Endothelial cell of hepatic sinusoid (primary cell): ENCODE results near the gene RBFOX2.
"Not testable (repeated sequence)": the region's sequence is repeated elsewhere in the genome, so short reads cannot be mapped to it uniquely, and the experiment has no call there.

Experiments
- in situ Hi-C: cut with HindIII; loops from 2 replicates; pipeline ENCODE4 v1.10.0; 2017; ENCODE audit warnings: low sequenced_read_pairs

The RBFOX2 gene

DNA sequence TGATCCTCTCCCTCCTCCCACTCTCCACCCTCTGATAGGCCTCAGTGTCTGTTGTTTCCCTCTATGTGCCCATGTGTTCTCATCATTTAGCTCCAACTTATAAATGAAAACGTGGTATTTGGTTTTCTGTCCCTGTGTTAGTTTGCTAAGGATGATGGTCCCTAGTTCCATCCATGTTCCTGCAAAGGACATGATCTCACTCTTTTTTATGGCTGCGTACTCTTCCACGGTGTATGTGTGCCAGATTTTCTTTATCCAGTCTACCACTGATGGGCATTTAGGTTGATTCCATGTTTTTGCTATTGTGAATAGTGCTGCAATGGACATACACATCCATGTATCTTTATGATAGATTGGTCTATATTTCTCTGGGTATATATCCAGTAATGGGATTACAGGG lies 15.9 kb upstream of the RBFOX2 start:
- in situ Hi-C loops = not testable (repeated sequence)

- in situ Hi-C loops = no loop called here
These were observed 13.6 kb upstream of the RBFOX2 start for GRCh38 chr22:36042240-36042639.

GRCh38 chr22:36039125-36039524 lies 10.5 kb upstream of the RBFOX2 start:
- in situ Hi-C loops = loop anchor here (5.0 kb wide), 1 partner anchor 63 kb away; no protein-coding TSS in a partner anchor

- in situ Hi-C loops = loop anchor here (5.0 kb wide), 1 partner anchor 65 kb away; no protein-coding TSS in a partner anchor
These were observed 8.6 kb upstream of the RBFOX2 start for GRCh38 chr22:36037102-36037758.

GRCh38 chr22:36036167-36036624 lies 7.6 kb upstream of the RBFOX2 start:
- in situ Hi-C loops = loop anchor here (5.0 kb wide), 1 partner anchor 66 kb away; no protein-coding TSS in a partner anchor

DNA sequence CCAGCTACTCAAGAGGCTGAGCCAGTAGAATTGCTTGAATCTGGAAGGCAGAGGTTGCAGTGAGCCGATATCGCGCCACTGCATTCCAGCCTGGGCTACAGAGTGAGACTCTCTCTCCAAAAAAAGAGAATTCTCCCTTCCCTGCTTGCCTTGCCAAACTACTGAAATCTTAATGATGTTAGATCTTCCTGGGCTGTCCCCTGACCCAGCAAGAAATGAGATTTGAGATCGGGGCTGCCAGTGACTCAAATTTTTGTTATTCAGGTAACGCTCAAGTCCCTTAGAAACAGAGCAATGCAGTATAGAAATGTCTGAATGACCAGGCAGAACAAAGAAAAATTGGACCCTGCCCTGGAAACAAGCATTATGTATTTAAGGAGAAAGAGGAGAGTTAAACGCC lies 4.0 kb upstream of the RBFOX2 start:
- in situ Hi-C loops = no loop called here

GRCh38 chr22:36029406-36029755 lies 757 bp upstream of the RBFOX2 start:
- in situ Hi-C loops = no loop called here

DNA sequence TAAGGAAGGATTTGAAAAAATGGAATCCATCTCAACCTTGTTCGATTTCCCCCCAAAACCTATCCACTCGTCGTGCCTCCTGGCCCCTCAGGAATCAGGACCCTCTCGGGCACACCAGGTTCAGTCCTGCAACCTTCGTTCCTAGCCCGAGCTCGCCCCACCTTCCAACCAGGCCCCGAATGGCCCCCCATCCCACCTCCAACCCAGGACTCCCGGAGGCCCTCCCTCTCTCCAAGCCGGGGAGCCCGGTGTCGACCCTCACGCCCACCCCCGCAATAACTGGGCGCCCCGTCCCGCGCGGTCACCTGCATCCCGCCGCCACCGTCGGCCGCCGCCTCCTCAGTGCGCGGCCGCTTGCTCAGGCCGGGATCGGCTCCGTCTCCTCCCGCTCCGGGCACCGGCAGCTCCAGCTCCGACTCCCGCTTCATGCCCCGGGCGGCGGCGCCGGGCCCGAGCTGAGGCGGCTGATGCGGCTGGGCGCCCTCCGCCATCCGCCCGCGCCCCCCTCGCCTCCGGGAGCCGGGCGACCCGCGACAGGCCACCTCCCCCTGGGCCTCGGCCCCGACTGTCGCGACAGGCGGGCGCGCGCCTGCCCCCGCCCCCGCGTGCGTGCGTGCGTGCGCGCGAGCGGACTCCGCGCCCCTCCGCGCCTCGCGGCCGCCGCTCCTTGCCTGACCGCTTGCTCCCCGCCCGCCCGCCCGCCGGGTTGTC lies 534 bp downstream of the RBFOX2 start:
- in situ Hi-C loops = no loop called here

DNA sequence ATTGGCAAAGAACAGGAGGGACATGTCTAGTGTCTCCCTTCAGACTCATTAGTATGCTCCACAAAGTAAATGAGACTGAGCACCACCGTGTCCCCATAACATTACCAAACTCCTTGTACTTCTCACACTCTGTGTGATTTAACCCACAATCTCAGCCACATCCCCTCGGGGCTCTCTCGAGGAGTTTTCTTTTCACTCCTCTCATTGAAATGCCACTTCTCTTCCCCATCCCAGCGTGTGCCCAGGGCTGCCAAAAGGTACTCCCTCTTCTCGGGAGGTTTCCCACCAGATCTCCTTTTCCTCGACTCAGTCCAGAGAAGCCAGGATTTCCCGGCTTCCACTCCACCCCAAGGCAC lies 1.1 kb downstream of the RBFOX2 start:
- in situ Hi-C loops = no loop called here

GRCh38 chr22:36026741-36027140 lies 1.9 kb downstream of the RBFOX2 start:
- in situ Hi-C loops = no loop called here

GRCh38 chr22:36022697-36023096 lies 5.9 kb downstream of the RBFOX2 start:
- in situ Hi-C loops = no loop called here

GRCh38 chr22:36022162-36022561 lies 6.5 kb downstream of the RBFOX2 start:
- in situ Hi-C loops = no loop called here

- in situ Hi-C loops = no loop called here
These were observed 6.9 kb downstream of the RBFOX2 start for GRCh38 chr22:36021606-36022153.

- in situ Hi-C loops = not testable (repeated sequence)
These were observed 7.8 kb downstream of the RBFOX2 start for GRCh38 chr22:36020865-36021264.

DNA sequence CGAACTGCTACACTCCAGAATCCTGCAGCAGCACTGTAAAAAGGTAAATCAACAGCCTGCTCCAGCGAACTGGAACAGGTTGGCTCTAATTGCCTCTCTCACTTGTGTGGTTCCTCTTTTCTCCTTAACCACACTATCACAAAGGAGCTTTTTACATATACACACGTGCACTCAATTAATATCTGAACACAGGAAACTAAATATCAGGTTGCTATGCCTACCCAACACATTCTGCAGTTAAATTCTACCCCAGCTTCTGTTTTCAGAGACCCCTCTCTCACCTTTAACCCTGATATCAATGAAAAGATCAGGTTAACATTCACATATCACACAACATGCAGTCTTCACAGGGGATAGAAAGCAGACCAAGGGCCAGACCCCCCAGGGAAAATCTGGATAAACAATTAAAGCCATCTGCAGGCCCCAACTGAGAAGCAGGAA lies 11.0 kb downstream of the RBFOX2 start:
- in situ Hi-C loops = no loop called here

DNA sequence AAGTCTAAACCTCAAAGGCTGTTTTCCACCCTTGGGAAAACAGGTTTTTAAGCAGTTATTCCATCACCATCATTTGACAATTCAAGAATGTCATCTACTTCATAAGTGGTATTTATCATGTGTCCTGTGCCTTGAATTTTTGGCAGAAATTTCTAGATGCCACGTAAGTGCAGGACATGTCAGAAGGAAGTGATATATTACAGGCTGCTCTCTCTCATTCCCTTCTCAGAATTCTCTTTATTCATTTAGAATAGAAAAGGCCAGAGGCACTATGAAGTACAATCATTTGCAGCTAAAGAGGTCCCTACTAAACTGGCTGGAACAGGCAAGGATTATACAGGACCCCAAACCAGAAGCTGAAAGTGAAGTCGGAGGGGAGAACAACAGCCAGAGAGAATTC lies 11.9 kb downstream of the RBFOX2 start:
- in situ Hi-C loops = no loop called here

GRCh38 chr22:36015811-36016529 lies 12.7 kb downstream of the RBFOX2 start:
- in situ Hi-C loops = no loop called here

GRCh38 chr22:36015155-36015810 lies 13.3 kb downstream of the RBFOX2 start:
- in situ Hi-C loops = no loop called here

- in situ Hi-C loops = no loop called here
These were observed 14.0 kb downstream of the RBFOX2 start for GRCh38 chr22:36014546-36015074.

- in situ Hi-C loops = no loop called here
These were observed 16.3 kb downstream of the RBFOX2 start for GRCh38 chr22:36012332-36012731.

DNA sequence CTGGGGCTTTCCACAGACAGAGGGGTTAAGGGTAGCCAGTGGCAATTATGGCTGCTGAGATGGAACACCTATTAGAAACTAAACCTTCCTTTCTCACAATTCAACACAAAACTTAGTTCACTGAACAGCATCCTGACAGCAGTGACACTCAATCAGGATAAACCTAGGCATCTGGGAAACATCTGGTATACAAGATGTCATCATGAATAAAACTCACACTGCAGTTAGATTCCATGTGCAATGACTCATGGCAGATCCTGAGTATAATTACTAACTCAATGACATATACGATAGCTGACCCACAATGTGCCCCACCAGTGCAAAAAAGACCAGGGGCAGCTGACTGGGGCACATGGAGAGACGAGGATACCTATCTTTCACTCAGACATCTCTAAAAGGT lies 17.7 kb downstream of the RBFOX2 start:
- in situ Hi-C loops = no loop called here
